HG03095 (cell line): ENCODE measurements around the gene OR9A4.
"Not testable (repeated sequence)": the region's sequence is repeated elsewhere in the genome, so short reads cannot be mapped to it uniquely, and the experiment has no call there.

Experiments used
- ATAC-seq: cut with Tn5 transposase; IDR thresholded peaks from one replicate; pipeline ENCODE4 v1.9.1; 2021; ENCODE audit warnings: moderate library complexity; ENCODE audit not compliant: unreplicated experiment

The OR9A4 gene, protein sequence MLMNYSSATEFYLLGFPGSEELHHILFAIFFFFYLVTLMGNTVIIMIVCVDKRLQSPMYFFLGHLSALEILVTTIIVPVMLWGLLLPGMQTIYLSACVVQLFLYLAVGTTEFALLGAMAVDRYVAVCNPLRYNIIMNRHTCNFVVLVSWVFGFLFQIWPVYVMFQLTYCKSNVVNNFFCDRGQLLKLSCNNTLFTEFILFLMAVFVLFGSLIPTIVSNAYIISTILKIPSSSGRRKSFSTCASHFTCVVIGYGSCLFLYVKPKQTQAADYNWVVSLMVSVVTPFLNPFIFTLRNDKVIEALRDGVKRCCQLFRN

DNA sequence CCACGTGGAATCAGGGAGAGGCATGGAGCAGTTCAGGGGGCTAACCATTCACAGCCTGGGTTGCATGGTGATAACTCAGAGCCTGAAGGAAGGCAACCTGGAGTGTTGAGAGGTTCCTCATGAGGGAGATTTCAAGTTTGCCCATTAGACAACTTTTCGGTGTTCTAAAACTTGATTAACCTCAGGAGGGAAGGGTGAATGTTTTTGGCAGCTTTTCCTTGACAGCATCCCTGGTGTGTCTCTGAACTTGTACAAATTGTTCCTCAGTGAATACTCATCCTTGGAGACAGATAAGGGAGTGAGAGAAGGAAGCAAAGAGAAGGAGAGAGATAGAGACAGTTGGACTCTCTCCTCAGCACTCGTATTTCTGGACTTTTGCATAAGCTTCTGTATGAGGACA, at the start of gene OR9A4:
Gene OR9A4 (plus strand): TSS at position 301 of the 400 bp plus-strand sequence. CDS start 2,477 bp downstream, outside the sequence.
- no peak for ATAC-seq

DNA sequence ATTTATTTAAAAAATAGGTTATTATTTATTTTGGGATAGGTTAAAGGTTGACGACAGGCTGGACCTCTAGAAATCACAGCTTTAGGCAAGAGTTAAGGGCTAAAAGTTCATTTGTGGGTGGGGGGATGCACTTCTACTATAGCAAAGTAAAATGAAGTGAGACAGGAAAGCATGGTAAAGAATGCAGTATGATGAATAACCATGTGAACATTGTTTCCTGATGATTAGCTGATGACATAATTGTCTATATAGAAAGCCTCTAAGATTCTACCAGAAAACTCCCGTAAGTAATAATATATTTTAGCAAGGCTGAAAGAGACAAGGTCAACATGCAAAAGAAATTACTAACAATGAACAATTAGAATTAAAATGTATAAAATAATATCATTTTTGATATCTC, 49.2 kb upstream of the OR9A4 start:
- no peak for ATAC-seq

DNA sequence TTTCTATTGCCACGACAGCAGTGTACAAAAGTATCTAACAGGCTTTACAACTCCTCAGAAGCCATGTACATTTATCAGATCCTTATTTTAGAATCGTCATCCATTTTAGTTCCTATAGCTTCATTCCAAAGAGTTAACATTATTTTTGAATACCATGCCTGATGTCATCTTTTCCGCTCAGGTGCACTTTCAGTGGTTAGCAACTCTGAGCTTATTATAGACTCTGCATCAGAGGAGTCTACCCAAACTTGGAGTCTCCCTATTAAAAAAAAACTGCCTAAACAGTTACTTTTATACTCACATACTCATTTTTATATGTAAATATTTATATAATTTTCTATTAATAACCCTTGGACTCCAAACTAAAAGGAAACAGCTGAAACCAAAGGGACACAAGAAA, 43.3 kb upstream of the OR9A4 start:
- ATAC-seq = no peak

DNA sequence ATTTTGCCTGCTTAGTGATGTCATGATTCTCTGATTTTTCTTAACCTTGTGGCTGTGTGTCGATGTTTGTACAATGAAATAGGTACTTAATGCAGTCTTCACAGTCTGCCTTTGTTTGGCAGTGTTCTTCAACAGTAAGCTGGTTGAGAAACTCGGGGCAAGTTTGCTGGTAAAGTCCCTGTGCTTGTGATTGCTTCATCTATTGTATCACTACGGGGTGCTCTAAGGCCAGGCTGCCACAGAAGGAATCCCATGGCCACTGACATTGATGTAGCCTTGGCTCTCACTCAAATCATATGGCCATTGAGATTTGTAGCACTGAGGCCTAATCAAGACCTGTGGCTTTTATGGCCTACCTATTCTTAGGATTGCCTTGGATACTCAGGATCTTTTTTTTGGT, 41.4 kb upstream of the OR9A4 start:
- ATAC-seq = no peak

DNA sequence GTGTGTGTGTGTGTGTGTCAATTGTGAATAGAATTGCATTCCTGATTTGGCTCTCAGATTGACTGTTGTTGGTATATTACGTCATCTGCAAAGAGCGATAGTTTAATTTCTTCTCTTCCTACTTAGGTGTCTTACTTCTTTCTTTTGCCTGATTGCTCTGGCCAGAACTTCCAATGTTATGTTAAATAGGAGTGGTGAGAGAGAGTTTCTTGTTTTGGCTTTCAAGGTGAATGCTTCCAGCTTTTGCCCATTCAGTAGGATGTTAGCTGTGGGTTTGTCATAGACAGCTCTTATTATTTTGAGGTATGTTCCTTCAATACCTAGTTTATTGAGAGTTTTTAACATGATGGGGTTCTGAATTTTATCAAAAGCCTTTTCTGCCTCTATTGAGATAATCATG, 40.7 kb upstream of the OR9A4 start:
- no peak for ATAC-seq

DNA sequence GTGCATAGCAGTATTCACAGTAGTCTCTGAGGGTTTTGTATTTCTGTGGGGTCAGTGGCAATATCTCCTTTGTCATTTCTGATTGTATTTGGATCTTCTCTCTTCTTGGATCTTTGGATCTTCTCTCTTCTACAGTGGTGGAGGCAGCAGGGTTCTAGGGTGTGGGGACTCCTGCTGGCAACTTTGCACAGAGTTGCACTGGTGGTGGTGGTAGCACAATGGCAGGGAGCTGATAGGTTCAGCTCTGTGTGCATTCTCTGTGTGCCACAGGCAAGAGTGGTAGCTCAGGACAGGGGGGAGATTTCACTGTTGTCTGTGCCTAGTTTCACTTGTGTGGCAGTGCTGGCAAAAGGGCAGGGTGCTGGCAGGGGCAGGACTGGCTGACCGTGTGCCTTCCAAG, 39.8 kb upstream of the OR9A4 start:
- no peak for ATAC-seq

DNA sequence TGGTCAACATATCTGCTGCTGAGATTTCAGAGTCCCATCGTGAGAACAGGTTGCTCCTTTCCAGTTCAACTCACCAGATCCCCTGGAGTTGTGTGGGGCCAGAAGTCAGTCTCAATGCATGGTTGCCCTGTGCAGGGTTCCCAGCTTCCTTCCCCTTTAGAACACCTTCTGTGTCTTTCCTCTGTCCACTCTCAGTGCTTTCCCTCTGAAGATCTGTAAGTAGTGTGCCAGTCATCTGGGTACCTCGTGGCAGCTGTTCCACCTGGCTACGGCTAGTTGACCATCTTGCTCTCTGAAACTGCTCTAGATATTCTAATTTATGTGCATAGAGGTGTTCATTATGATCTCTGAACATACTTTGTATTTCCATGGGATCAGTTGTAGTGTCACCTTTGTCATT, 38.8 kb upstream of the OR9A4 start:
- ATAC-seq = no peak

DNA sequence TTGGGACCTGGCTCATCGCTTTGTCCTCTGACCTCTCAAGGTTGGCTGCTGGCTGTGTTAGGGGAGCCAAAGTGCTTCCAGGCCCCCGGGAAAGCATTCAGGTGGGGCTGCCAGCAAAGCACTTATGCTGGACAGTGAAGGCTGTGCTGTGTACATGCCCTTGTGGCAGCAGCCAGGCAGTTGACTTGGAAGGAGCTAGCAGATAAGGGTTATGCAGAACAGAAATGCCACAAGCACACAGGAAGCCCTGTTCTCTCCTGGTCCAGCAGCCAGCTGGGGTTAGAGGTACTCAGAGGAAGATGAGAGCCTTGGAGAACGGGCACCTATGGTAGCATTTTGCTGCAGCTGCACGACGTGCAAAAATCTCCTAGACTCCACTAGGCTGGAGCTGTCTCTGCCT, 35.2 kb upstream of the OR9A4 start:
- ATAC-seq = no peak

DNA sequence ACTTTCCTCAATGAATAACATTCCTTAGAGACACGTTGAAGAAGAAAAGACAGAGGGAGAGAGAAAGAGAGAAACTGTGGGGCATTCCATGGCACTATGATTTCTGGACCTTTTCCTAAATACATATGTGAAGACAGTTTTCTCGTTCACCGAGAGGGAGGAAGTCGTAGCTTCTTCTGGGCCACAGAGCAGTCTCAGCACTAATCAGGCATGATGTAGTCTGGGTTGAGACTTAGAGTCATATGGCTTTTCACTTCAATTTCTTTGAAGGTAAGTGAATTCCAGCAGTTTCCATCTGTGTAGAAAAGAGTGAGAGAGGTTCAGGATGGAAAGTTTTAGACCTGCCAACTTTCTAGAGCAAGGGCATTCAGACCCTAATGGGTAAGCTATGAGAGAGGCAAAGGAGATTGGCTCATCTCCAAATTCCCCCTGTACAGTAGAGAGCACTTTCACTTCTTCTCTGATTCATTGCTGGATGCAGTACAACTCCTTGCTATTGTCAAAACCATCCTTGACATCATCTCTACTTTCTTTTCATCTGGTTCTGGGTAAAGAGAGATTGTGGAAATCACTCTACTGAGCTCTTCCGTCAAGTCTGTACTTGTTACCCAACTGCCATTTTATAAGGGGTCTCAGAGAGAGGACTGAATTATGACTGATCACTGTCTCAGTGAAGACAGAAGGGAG, 31.5 kb upstream of the OR9A4 start:
- peak; percentile 86 for ATAC-seq

DNA sequence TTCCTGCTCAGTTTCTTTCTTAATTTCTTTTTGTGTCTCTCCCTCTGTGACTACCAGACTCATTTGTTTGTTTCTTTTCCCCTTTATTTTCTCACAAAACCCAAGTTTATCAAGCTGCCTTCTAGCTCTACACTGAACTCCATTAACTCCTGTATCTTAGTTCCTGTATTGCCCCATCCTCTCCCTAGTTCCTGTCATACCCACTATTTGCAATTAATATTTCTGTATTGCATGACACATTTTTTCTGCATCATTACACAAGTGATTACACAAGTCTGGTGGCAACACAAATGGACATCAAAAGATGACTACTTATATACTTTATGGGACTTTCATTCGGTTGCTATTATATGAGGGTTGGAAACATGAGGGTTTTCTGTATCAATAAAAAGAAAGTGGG, 26.9 kb upstream of the OR9A4 start:
- ATAC-seq = no peak

DNA sequence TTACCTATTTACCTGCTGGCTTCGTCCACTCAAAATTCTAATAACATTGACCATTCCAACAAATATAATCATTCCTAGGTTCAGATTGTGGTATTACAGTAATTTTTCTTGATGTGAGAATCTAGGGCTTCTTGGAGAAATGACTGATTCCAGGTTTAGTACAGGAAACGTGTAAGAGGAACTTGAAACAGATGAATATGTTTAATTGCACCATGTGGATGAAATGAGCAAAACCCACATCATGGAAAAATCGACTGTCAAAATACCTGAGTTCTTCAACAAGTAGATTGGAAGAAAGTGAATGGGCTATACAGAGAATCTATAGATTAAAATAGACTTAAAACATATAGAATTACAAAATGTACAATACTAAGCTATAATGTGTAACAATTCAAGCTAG, 24.9 kb upstream of the OR9A4 start:
- no peak for ATAC-seq

DNA sequence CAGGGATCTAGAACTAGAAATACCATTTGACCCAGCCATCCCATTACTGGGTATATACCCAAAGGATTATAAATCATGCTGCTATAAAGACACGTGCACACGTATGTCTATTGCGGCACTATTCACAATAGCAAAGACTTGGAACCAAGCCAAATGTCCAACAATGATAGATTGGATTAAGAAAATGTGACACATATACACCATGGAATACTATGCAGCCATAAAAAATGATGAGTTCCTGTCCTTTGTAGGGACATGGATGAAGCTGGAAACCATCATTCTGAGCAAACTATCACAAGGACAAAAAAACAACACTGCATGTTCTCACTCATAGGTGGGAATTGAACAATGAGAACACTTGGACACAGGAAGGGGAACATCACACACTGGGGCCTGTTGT, 16.8 kb upstream of the OR9A4 start:
- not testable (repeated sequence) for ATAC-seq

DNA sequence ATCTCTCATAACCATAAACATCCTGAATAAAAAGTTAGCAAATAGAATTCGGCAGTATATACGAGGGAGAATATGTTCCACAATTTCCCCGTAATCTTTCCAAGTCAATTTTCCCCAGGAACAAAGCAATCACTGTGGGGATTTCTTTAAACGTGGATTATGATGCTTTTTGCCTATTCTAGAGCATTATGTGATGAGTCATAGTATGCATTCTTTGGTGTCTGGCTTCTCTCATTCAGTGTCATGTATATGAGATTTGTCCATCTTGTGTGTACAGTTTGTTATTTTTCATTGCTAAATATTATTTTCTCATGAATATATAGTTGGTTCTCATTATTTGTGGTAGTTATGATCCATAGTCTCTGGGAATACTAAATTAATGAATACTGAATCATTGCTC, 9.9 kb upstream of the OR9A4 start:
- no peak for ATAC-seq

DNA sequence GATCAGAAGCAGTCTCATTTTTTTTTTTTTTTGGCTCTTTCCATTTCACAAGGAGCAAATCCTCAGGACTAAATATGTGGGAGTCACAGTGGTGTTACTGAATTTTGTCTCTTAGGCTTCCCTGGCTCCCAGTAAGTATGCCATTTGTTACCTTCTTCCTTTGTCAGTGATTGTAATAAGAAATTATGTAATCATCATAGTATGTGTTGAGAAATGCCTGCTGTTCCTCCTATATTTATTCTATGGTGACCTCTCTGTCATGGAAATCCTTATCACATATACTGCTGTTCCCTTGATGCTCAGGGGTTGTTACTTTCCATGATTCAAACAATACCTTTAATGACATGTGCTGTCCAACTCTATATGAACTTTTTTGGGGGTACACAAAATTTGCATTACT, 4.8 kb upstream of the OR9A4 start:
- ATAC-seq = no peak

DNA sequence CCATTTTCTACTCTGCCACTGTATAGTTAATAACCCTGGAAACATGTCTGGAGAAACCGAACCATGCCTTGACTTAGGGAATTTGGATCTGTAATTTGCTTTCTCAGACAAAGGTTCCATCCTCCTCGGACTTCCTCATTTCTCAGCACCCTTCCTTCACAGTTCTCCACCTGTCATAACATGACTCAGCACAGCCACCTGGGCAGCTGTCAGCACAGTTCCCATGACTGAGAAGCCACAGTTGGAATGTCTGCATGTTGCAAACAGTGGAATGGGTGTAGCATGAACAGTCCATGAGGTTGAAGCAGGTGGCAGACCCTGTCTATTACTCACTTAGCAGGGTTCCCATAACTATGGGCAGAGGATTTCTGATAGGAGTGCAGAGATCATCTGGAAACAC, 634 bp upstream of the OR9A4 start:
- ATAC-seq = no peak

DNA sequence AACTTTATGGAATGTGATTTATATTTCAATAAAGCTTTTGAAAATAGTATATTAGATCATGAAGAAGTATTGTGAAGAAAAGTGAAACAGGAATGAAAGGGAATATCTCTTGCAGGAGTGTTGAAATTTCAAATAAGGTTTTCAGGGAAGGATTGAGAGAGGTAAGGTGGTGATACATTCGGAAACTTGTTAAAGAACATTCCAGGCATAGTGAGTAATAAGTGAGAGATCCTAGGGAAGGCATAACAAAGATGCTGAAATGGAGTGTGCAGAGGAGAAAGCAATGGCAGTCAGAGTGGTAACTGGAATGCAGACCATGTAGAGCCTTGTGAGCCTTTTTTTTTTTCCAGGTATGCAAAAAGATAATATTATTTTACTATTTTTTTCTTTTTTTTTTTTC, 4.1 kb downstream of the OR9A4 start:
- ATAC-seq = no peak

DNA sequence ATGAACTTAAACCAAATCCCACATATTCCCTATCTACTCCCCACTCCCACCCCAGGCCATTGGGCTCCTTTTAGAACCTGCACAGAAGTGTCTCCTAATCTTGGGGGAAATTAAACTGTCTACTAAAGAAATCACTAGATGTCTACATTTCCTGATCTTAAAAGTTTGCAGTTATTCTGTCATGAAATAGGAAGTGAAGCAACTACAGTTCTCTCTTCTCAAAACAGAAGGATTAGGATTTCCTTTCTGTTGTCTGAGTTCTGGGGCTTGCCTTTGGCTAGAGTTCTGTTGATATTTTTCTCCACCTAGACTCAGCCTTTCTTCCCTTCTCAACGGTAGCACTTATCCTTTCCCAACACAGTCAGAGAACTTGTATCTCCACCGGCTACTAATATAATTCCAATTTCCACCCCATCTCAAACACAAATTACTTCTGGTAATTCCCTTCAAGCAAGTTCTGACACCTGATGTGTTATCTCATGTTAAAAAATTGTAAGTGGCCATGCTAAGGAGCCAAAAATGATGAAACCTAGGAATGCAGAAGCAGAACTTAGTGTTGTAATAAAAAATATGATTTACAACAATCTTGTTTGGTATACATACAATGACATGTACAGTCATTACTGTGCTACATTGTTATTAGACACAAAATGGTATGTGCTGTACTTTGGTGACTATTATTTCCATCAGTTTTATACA, 12.1 kb downstream of the OR9A4 start:
- ATAC-seq = no peak

DNA sequence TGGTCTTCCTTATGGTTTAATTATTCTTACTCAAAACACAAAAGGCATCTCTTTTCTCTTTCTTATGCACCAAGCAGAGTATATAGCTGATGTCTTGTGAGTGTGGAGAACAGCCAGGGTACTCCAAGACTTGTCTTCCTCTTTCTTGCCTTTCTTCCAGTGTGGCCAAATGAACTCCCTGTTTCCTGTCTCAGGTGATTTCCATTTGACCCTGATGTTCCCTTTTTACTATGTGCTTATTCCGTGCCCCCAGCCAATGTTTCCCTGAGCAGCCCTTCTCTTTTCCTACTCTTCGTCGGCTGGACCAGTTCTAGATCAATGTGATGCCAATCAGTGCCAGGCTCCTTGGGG, 12.6 kb downstream of the OR9A4 start:
- ATAC-seq = no peak

DNA sequence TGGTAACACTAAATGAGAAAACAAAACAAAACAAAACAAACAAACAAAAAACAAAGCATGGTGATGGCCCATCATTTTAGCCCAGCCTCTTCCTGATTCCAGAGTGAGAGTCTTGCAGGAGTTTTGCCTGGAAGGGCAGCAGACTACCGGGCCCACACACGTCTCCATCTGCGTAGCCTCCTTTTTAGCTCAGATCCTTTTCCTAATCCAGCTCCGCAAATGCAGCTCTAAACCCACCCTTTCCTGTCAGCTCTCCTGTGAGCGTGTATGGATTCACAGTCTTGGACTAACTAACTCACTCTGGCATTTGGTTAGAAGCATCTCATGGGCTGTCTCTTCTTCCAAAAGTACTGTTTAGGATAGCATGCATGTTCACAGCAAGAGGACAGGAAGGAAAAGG, 14.0 kb downstream of the OR9A4 start:
- no peak for ATAC-seq

DNA sequence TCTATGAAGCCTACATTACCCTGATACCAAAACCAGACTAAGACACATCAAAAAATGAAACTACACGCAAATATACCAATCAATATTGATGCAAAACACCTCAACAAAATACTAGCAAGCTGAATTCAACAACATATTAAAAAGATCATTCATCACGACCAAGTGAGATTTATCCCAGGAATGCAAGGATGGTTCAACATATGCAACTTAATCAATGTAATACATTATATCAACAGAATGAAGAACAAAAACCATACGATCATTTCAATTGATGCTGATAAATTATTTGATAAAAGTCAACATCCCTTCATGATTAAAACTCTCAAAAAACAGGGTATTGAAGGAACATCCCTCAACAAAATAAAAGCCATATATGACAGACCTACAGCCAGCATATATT, 24.9 kb downstream of the OR9A4 start:
- ATAC-seq = no peak

DNA sequence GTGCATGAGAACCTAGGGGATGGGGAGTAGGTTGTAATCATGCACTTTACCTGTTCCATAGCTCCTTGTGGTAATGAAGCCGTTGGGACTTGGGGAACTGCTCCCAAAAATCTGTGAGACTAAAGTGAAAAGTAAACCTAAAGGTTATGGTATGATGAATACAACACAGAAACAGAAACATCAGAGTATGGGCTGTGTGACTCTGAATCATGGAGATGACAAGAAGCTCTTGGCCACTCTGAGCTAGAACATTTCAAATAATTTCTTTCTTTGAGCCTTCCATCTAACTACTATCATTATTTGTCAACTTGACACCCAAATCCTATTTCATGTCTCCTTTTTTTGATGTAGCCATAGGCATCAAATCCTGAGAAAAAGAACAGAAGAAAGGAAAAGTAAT, 27.6 kb downstream of the OR9A4 start:
- ATAC-seq = no peak

DNA sequence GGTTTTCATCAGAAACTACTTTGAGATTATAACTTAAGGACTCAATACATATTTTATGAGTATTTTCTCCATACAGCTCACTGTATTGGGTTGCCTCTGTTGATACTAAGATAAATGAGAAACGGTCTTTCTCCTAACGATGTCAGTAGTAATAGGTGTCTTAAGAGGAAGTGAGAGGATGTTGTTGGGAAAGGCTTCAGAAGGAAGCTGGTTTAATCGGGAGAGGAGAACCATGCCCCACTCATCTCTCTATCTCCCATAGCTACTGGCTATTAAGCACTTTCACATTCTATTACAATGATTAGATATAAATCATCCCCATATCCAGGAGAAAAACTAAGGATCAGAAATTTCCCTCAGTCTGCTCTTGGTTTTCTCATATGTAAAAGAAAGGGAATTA, 28.6 kb downstream of the OR9A4 start:
- no peak for ATAC-seq
